Peyer's patch (tissue), 4 donors: ENCODE measurements around the gene ESAM. TPM values are rescaled to one million over a fixed set of nuclear protein-coding genes. Genes with fewer than 3 reads are reported as not detected.

Source experiments
- DNase-seq, 3 donors: peaks; one replicate each; pipeline ENCODE4 v3.0.0-alpha.2; 2017 to 2019
- H3K27ac ChIP-seq, 4 donors: fragments of 200-600 bp; sonication (generic); one replicate each; pipeline ENCODE4 v1.5.1; 2016 to 2019
- H3K27me3 ChIP-seq, 2 donors: fragments of 200-600 bp; sonication (generic); one replicate each; pipeline ENCODE4 v1.5.1; 2019
- H3K36me3 ChIP-seq, 3 donors: fragments of 200-600 bp; sonication (generic); one replicate each; pipeline ENCODE4 v1.5.1; 2016 to 2019
- H3K4me1 ChIP-seq, 4 donors: fragments of 200-600 bp; sonication (generic); one replicate each; pipeline ENCODE4 v1.5.1; 2016 to 2019
- H3K4me3 ChIP-seq, 4 donors: fragments of 200-600 bp; sonication (generic); 1 replicate in 3 of 4; 2 replicates in 1 of 4; pipeline ENCODE4 v1.5.1; 2016 to 2019; ENCODE audit warnings: mild to moderate bottlenecking in 1 of 4
- H3K9me3 ChIP-seq, 4 donors: fragments of 200-600 bp; sonication (generic); one replicate each; pipeline ENCODE4 v1.5.1; 2016 to 2019; ENCODE audit warnings: mild to moderate bottlenecking in 1 of 4
- CTCF ChIP-seq, 6 experiments: fragments of 450-650 bp in 4 of 6; fragments of 200-600 bp in 2 of 6; sonication (generic) in 1 of 6; IDR thresholded peaks; one replicate each; pipeline ENCODE4 v1.5.1; 2017 to 2019; ENCODE audit warnings: antibody characterized with exemption in 6 of 6, mild to moderate bottlenecking in 3 of 6, moderate library complexity in 1 of 6
- POLR2A ChIP-seq, 2 donors: fragments of 450-650 bp; IDR thresholded peaks; one replicate each; pipeline ENCODE4 v1.5.1; 2017; ENCODE audit warnings: antibody characterized with exemption in 2 of 2, mild to moderate bottlenecking in 2 of 2, moderate library complexity in 2 of 2
- total RNA-seq, 4 donors: library from RNA; depleted of rRNA; stranded (reverse); fragments of >200 nt; gene quantifications; one replicate each; pipeline ENCODE4 v1.1.0, GENCODE V29; 2016

ESAM gene
- total RNA-seq, 4 donors from 2014 or later: 1.2 to 11.1 (median 6.6) TPM

GRCh38 chr11:124756753-124757227, 5.3 kb downstream of the ESAM start:
- no peak for DNase-seq
- TF ChIP-seq POLR2A (IDR thresholded peaks at IDR 0.05) (no peak), CTCF (IDR thresholded peaks at IDR 0.05) (no peak)
- no peak overlapping the region for H3K27ac ChIP-seq
- peaks cover 6 to 41% (median 12%) of the 10 kb centered on the region in 4 donors for H3K4me1 ChIP-seq
- H3K9me3 ChIP-seq: no peaks in the 10 kb centered on the region
- H3K27me3 ChIP-seq: peaks cover 0 to 24% of the 10 kb centered on the region in 2 donors
- H3K4me3 ChIP-seq: no peak overlapping the region
- H3K36me3 ChIP-seq: no peaks in the 10 kb centered on the region

GRCh38 chr11:124756033-124756752, 5.9 kb downstream of the ESAM start:
- H3K9me3 ChIP-seq: no peaks in the 10 kb centered on the region
- H3K4me1 ChIP-seq: peaks cover 5 to 43% (median 12%) of the 10 kb centered on the region in 4 donors
- no peak overlapping the region for H3K27ac ChIP-seq
- TF ChIP-seq CTCF (IDR thresholded peaks at IDR 0.05) (no peak), POLR2A (IDR thresholded peaks at IDR 0.05) (no peak)
- no peaks in the 10 kb centered on the region for H3K36me3 ChIP-seq
- peaks cover 0 to 24% of the 10 kb centered on the region in 2 donors for H3K27me3 ChIP-seq
- no peak overlapping the region for H3K4me3 ChIP-seq
- DNase-seq: no peak

GRCh38 chr11:124754710-124755109, 7.4 kb downstream of the ESAM start:
- DNase-seq: no peak
- Histone ChIP-seq H3K27me3 (peaks cover 0 to 13% of the 10 kb centered on the region in 2 donors), H3K27ac (no peak overlapping the region), H3K36me3 (no peaks in the 10 kb centered on the region), H3K4me3 (no peak overlapping the region), H3K4me1 (peaks cover 5 to 35% (median 10%) of the 10 kb centered on the region in 4 donors), H3K9me3 (no peaks in the 10 kb centered on the region)
- TF ChIP-seq CTCF (IDR thresholded peaks at IDR 0.05): no peak

GRCh38 chr11:124754309-124754708, 7.8 kb downstream of the ESAM start:
- H3K4me1 ChIP-seq: peaks cover under 1 to 31% (median 8%) of the 10 kb centered on the region in 4 donors

GRCh38 chr11:124753624-124754023, 8.5 kb downstream of the ESAM start:
- no peaks in the 10 kb centered on the region for H3K36me3 ChIP-seq
- no peak overlapping the region for H3K27ac ChIP-seq
- no peaks in the 10 kb centered on the region for H3K9me3 ChIP-seq
- peaks cover 0 to 24% (median 6%) of the 10 kb centered on the region in 4 donors for H3K4me1 ChIP-seq
- peaks cover 0 to 10% of the 10 kb centered on the region in 2 donors for H3K27me3 ChIP-seq
- TF ChIP-seq POLR2A (IDR thresholded peaks at IDR 0.05) (no peak), CTCF (IDR thresholded peaks at IDR 0.05) (no peak)
- DNase-seq: no peak
- no peak overlapping the region for H3K4me3 ChIP-seq

More at GRCh38 chr11:124754309-124754708, 7.8 kb downstream of the ESAM start:
- TF ChIP-seq CTCF (IDR thresholded peaks at IDR 0.05) (no peak), POLR2A (IDR thresholded peaks at IDR 0.05) (no peak)
- Histone ChIP-seq H3K36me3 (no peaks in the 10 kb centered on the region), H3K27me3 (peaks cover 0 to 12% of the 10 kb centered on the region in 2 donors), H3K9me3 (no peaks in the 10 kb centered on the region), H3K4me3 (no peak overlapping the region), H3K27ac (no peak overlapping the region)
- DNase-seq: no peak
